ENCODE results near the gene FAR2. TPM values are rescaled to one million over a fixed set of nuclear protein-coding genes. Genes with fewer than 3 reads are reported as not detected.
"Not testable (repeated sequence)": the region's sequence is repeated elsewhere in the genome, so short reads cannot be mapped to it uniquely, and the experiment has no call there.

The FAR2 gene
- total RNA-seq, 2 donors from 2014 or later, result 1.0 TPM; not detected in 1

DNA sequence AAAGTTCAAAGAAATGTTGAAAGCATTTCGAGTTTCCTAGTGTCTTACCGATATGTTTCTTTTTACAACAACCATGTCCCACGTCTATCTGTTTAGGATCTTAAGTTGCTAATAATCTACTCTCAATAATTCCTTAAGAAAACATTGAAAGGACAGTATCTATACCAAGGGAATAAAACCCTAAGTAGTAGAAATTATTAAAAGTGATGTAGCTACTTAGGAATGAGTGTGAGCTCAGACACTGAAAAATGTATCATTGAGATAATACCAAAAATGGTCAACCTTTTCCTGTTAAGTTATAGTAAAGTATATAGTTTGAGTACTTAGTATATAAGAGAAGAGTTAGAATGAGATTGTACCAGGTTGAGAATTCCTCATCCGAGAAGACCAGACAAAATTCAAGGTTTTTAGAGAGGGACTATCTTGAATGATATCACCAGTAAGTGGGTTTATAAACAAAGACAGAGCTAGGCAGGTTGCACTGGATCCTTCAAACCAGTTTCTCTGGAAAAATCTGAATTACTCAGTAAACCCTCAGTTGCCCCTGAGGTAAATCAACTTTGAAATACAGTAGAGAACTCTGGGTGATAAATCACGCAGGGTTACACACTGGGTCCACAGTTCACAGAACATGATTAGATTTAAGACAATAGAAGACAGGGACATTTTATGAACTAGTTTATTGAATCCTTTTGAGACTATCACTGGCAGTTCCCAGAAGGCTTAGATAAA lies 135.1 kb downstream of the FAR2 start:
- H3K9me3 ChIP-seq, result no peaks in the 10 kb centered on the region
- intact Hi-C loops (cut with DNase I), result no loop called here
- H3K4me3 ChIP-seq, result no peak overlapping the region
- DNase-seq, result no peak
- TF ChIP-seq POLR2A (IDR thresholded peaks at IDR 0.05), result no peak
- TF ChIP-seq, protein P1, sequence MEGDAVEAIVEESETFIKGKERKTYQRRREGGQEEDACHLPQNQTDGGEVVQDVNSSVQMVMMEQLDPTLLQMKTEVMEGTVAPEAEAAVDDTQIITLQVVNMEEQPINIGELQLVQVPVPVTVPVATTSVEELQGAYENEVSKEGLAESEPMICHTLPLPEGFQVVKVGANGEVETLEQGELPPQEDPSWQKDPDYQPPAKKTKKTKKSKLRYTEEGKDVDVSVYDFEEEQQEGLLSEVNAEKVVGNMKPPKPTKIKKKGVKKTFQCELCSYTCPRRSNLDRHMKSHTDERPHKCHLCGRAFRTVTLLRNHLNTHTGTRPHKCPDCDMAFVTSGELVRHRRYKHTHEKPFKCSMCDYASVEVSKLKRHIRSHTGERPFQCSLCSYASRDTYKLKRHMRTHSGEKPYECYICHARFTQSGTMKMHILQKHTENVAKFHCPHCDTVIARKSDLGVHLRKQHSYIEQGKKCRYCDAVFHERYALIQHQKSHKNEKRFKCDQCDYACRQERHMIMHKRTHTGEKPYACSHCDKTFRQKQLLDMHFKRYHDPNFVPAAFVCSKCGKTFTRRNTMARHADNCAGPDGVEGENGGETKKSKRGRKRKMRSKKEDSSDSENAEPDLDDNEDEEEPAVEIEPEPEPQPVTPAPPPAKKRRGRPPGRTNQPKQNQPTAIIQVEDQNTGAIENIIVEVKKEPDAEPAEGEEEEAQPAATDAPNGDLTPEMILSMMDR (IDR thresholded peaks at IDR 0.05), result no peak
- no peak overlapping the region for H3K27ac ChIP-seq
- H3K36me3 ChIP-seq (replicated peaks in 1 of 2; ENCODE audit: insufficient read depth in 1 of 2, low read depth in 2 of 2), result no peaks in the 10 kb centered on the region
- 74 to 79% methylated on average over 5 of the region's 5 CpGs for WGBS, 2 donors
- no peaks in the 10 kb centered on the region for H3K4me1 ChIP-seq
- no peak for ATAC-seq
- H3K27me3 ChIP-seq, result no peaks in the 10 kb centered on the region

DNA sequence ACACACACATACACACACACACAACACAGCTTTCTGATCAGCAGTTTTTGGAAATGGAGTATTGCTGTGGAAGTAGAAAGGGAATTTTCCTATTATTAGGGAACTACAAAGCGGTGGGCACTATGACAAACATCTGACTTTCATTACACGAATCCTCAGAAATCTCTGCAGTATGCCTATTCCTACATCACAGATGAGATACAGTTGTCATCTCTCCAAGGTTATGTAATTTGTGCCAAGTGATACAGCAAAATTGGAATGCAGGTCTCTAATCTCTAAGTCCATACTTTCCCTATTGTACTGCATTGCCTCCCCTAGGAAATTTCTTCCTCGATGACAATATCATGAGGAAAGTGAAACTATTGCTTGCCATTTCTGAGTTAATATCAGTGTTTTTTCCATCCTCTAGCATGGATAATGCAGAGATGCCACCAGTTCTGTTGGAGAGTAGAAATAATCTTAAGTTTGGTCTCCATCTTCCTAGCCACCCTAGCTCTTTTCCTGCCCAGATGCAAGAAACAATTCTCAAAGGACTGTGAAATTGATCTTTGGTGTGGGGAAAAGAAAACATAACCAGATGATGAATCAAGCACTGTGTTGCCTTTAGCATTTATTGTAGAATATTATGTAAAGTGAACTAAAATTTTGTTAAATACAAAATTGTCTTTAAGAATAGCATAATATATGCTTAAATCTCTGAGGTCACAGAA lies 137.2 kb downstream of the FAR2 start:
- TF ChIP-seq POLR2A (IDR thresholded peaks at IDR 0.05), result no peak
- TF ChIP-seq, protein P1 (IDR thresholded peaks at IDR 0.05), result no peak
- no peaks in the 10 kb centered on the region for H3K27me3 ChIP-seq
- DNase-seq (no peak), ATAC-seq (no peak)
- intact Hi-C loops (cut with DNase I), result no loop called here
- H3K4me1 ChIP-seq, result no peaks in the 10 kb centered on the region
- peaks cover 0 to 3% (median 0%) of the 10 kb centered on the region in 3 donors for H3K9me3 ChIP-seq
- H3K4me3 ChIP-seq, result no peak overlapping the region
- WGBS, 2 donors, result 86 to 89% methylated on average over 3 of the region's 3 CpGs
- no peaks in the 10 kb centered on the region for H3K36me3 ChIP-seq (replicated peaks in 1 of 2; ENCODE audit: insufficient read depth in 1 of 2, low read depth in 2 of 2)
- no peak overlapping the region for H3K27ac ChIP-seq

DNA sequence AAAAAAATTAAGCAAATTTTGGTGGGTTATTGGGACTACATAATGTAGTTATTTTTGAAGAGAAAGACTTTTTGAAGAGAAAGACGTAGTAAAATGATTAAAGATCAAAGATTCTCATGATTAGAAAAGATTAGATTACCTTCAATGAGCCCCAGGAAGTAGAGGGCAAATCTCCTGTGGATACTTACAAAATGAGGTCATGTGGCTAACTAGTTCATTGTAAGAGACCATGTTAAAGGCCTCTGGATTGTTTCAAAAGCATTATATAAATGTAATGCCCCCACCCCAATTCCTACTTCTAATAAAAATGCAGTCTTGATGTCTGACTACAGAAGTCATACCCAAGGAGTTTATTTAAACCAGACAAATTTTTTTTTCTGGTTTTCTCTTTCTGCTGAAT lies 138.5 kb downstream of the FAR2 start:
- intact Hi-C loops (cut with DNase I), result no loop called here
- no peaks in the 10 kb centered on the region for H3K36me3 ChIP-seq (replicated peaks in 1 of 2; ENCODE audit: insufficient read depth in 1 of 2, low read depth in 2 of 2)
- DNase-seq, result no peak
- H3K4me3 ChIP-seq, result no peak overlapping the region
- TF ChIP-seq, protein P1 (IDR thresholded peaks at IDR 0.05), result no peak
- TF ChIP-seq POLR2A (IDR thresholded peaks at IDR 0.05), result no peak
- WGBS, 2 donors, result 56 to 60% methylated on average over 1 of the region's 1 CpG
- peaks cover 0 to 3% (median 0%) of the 10 kb centered on the region in 3 donors for H3K9me3 ChIP-seq
- ATAC-seq, result no peak
- no peaks in the 10 kb centered on the region for H3K27me3 ChIP-seq
- H3K4me1 ChIP-seq, result no peaks in the 10 kb centered on the region
- H3K27ac ChIP-seq, result no peak overlapping the region

DNA sequence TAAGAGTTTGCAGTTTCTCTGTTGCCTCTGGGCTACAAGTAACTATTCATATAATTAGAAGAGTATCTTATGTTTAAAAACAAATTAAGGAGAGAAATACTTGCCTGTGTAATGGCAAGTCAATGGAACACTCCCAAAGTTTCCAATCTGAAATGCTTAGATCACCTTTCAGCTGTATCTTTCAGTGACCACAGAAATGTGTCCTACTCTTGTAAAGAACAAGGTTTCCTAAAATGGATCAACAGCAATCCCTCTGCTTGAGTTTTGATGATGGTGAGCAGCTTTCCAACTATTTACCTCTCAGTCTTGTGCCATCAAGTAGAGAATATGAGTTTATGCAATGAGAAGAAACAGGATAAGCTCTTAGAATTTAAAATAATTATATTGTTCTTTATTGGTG lies 139.0 kb downstream of the FAR2 start:
- H3K4me3 ChIP-seq, result no peak overlapping the region
- intact Hi-C loops (cut with DNase I), result no loop called here
- peaks cover 0 to 3% (median 0%) of the 10 kb centered on the region in 3 donors for H3K9me3 ChIP-seq
- DNase-seq, result no peak
- H3K27me3 ChIP-seq, result no peaks in the 10 kb centered on the region
- TF ChIP-seq, protein P1 (IDR thresholded peaks at IDR 0.05), result no peak
- no peak for TF ChIP-seq POLR2A (IDR thresholded peaks at IDR 0.05)
- H3K4me1 ChIP-seq, result no peaks in the 10 kb centered on the region
- no peaks in the 10 kb centered on the region for H3K36me3 ChIP-seq (replicated peaks in 1 of 2; ENCODE audit: insufficient read depth in 1 of 2, low read depth in 2 of 2)
- no peak for ATAC-seq
- no peak overlapping the region for H3K27ac ChIP-seq

DNA sequence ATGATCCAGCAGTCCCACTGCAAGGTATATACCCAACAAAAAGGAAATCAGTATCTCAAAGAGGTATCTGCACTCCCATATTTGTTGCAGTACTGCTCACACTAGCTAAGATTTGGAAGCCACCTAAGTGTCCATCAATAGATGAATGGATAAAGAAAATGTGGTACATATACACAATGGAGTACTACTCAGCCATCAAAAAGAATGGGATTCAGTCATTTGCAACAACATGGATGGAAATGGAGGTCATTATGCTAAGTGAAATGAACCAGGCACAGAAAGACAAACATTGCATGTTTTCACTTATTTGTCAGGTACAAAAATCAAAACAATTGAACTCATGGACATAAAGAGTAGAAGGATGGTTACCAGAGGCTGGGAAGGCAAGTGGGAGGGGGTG lies 141.4 kb downstream of the FAR2 start:
- H3K27me3 ChIP-seq; ATAC-seq; intact Hi-C loops (cut with DNase I); DNase-seq; H3K4me3 ChIP-seq; H3K36me3 ChIP-seq (replicated peaks in 1 of 2; ENCODE audit: insufficient read depth in 1 of 2, low read depth in 2 of 2); H3K4me1 ChIP-seq; H3K9me3 ChIP-seq; H3K27ac ChIP-seq: not testable (repeated sequence)
